Activated naive CD8-positive, alpha-beta T cell treated with anti-CD3 and anti-CD28 coated beads for 36 hours (primary cell): ENCODE measurements around the gene STARD8. TPM values are rescaled to one million over a fixed set of nuclear protein-coding genes. Genes with fewer than 3 reads are reported as not detected.
"Not testable (repeated sequence)": the region's sequence is repeated elsewhere in the genome, so short reads cannot be mapped to it uniquely, and the experiment has no call there.

Source experiments
- DNase-seq: peaks from one replicate; pipeline ENCODE4 v3.0.0; 2021
- H3K27ac Mint-ChIP-seq: one replicate; pipeline ENCODE4 v1.8.0; 2022; ENCODE audit warnings: mild to moderate bottlenecking, moderate library complexity, mixed read lengths
- H3K27me3 Mint-ChIP-seq: one replicate; pipeline ENCODE4 v1.8.0; 2022; ENCODE audit warnings: mild to moderate bottlenecking, mixed read lengths
- H3K36me3 Mint-ChIP-seq: one replicate; pipeline ENCODE4 v1.8.0; 2021; ENCODE audit warnings: mild to moderate bottlenecking, mixed read lengths
- H3K4me1 Mint-ChIP-seq: one replicate; pipeline ENCODE4 v1.8.0; 2021; ENCODE audit warnings: mixed read lengths
- H3K4me3 Mint-ChIP-seq: one replicate; pipeline ENCODE4 v1.8.0; 2022; ENCODE audit warnings: mild to moderate bottlenecking, moderate library complexity, mixed read lengths
- H3K9me3 Mint-ChIP-seq: one replicate; pipeline ENCODE4 v1.8.0; 2022; ENCODE audit warnings: mixed read lengths
- total RNA-seq, 2 experiments: library from RNA; stranded (reverse); gene quantifications; one replicate each; pipeline ENCODE4 v1.2.3, GENCODE V29; 2021

The STARD8 gene
- total RNA-seq, result under 1 TPM; 0.31 to 0.50 TPM

GRCh38 chrX:68647156-68647957 lies at the start of gene STARD8:
Gene STARD8 (plus strand): TSS chrX:68647666. CDS start chrX:68647883, 217 bp downstream.
- H3K4me1 Mint-ChIP-seq, result no peaks in the 10 kb centered on the region
- H3K27ac Mint-ChIP-seq, result no peak within 1 kb of the TSS
- no peak for DNase-seq
- no peaks in the 10 kb centered on the region for H3K27me3 Mint-ChIP-seq
- no peak within 1 kb of the TSS for H3K4me3 Mint-ChIP-seq
- no peaks in the 10 kb centered on the region for H3K36me3 Mint-ChIP-seq
- no peaks in the 10 kb centered on the region for H3K9me3 Mint-ChIP-seq

GRCh38 chrX:68598841-68599240 lies 48.6 kb upstream of the STARD8 start:
- H3K4me1 Mint-ChIP-seq, result no peaks in the 10 kb centered on the region
- H3K9me3 Mint-ChIP-seq, result peaks cover 30% of the 10 kb centered on the region
- H3K27ac Mint-ChIP-seq, result no peak overlapping the region
- H3K27me3 Mint-ChIP-seq, result no peaks in the 10 kb centered on the region
- no peak for DNase-seq
- no peaks in the 10 kb centered on the region for H3K36me3 Mint-ChIP-seq
- no peak overlapping the region for H3K4me3 Mint-ChIP-seq

GRCh38 chrX:68599256-68600152 lies 48.0 kb upstream of the STARD8 start:
- DNase-seq, result no peak
- Mint-ChIP-seq H3K9me3 (peaks cover 27% of the 10 kb centered on the region), H3K27me3 (no peaks in the 10 kb centered on the region), H3K4me1 (no peaks in the 10 kb centered on the region), H3K4me3 (no peak overlapping the region), H3K27ac (no peak overlapping the region), H3K36me3 (peaks cover 2% of the 10 kb centered on the region)

- DNase-seq, H3K4me3 Mint-ChIP-seq, H3K4me1 Mint-ChIP-seq, H3K27ac Mint-ChIP-seq, H3K36me3 Mint-ChIP-seq, H3K27me3 Mint-ChIP-seq: not testable (repeated sequence)
- peaks cover 14% of the 10 kb centered on the region for H3K9me3 Mint-ChIP-seq
Observed at GRCh38 chrX:68604216-68604615, 43.2 kb upstream of the STARD8 start.

GRCh38 chrX:68614733-68615132 lies 32.7 kb upstream of the STARD8 start:
- not testable (repeated sequence) for H3K4me3 Mint-ChIP-seq, DNase-seq, H3K36me3 Mint-ChIP-seq, H3K27ac Mint-ChIP-seq, H3K4me1 Mint-ChIP-seq, H3K27me3 Mint-ChIP-seq
- peaks cover 13% of the 10 kb centered on the region for H3K9me3 Mint-ChIP-seq

GRCh38 chrX:68627986-68628385 lies 19.5 kb upstream of the STARD8 start:
- Mint-ChIP-seq H3K9me3 (no peaks in the 10 kb centered on the region), H3K4me3 (no peak overlapping the region), H3K4me1 (no peaks in the 10 kb centered on the region), H3K36me3 (peaks cover 2% of the 10 kb centered on the region), H3K27ac (no peak overlapping the region), H3K27me3 (no peaks in the 10 kb centered on the region)
- no peak for DNase-seq

GRCh38 chrX:68629936-68630335 lies 17.5 kb upstream of the STARD8 start:
- not testable (repeated sequence) for H3K9me3 Mint-ChIP-seq, H3K4me3 Mint-ChIP-seq, H3K4me1 Mint-ChIP-seq, H3K27me3 Mint-ChIP-seq, H3K27ac Mint-ChIP-seq, DNase-seq, H3K36me3 Mint-ChIP-seq

GRCh38 chrX:68631336-68631735 lies 16.1 kb upstream of the STARD8 start:
- DNase-seq, result no peak
- no peaks in the 10 kb centered on the region for H3K4me1 Mint-ChIP-seq
- H3K9me3 Mint-ChIP-seq, result no peaks in the 10 kb centered on the region
- H3K27me3 Mint-ChIP-seq, result no peaks in the 10 kb centered on the region
- peaks cover 2% of the 10 kb centered on the region for H3K36me3 Mint-ChIP-seq
- H3K4me3 Mint-ChIP-seq, result no peak overlapping the region
- H3K27ac Mint-ChIP-seq, result no peak overlapping the region

GRCh38 chrX:68632491-68632890 lies 15.0 kb upstream of the STARD8 start:
- Mint-ChIP-seq H3K4me1 (no peaks in the 10 kb centered on the region), H3K36me3 (peaks cover 2% of the 10 kb centered on the region)

GRCh38 chrX:68633981-68634380 lies 13.5 kb upstream of the STARD8 start:
- Mint-ChIP-seq H3K27me3 (no peaks in the 10 kb centered on the region), H3K9me3 (no peaks in the 10 kb centered on the region), H3K4me1 (no peaks in the 10 kb centered on the region), H3K36me3 (no peaks in the 10 kb centered on the region), H3K27ac (no peak overlapping the region), H3K4me3 (no peak overlapping the region)
- DNase-seq, result no peak

More at GRCh38 chrX:68632491-68632890, 15.0 kb upstream of the STARD8 start:
- no peak for DNase-seq
- H3K4me3 Mint-ChIP-seq, result no peak overlapping the region
- H3K27ac Mint-ChIP-seq, result no peak overlapping the region
- H3K27me3 Mint-ChIP-seq, result no peaks in the 10 kb centered on the region
- H3K9me3 Mint-ChIP-seq, result no peaks in the 10 kb centered on the region

GRCh38 chrX:68634649-68635227 lies 12.7 kb upstream of the STARD8 start:
- Mint-ChIP-seq H3K4me1 (no peaks in the 10 kb centered on the region), H3K27me3 (no peaks in the 10 kb centered on the region), H3K4me3 (no peak overlapping the region), H3K27ac (no peak overlapping the region), H3K36me3 (no peaks in the 10 kb centered on the region), H3K9me3 (no peaks in the 10 kb centered on the region)
- no peak for DNase-seq

- Mint-ChIP-seq H3K4me1 (no peaks in the 10 kb centered on the region), H3K27ac (no peak overlapping the region), H3K27me3 (no peaks in the 10 kb centered on the region), H3K36me3 (no peaks in the 10 kb centered on the region), H3K9me3 (no peaks in the 10 kb centered on the region), H3K4me3 (no peak overlapping the region)
- no peak for DNase-seq
Observed at GRCh38 chrX:68640661-68641060, 6.8 kb upstream of the STARD8 start.

GRCh38 chrX:68644861-68645260 lies 2.6 kb upstream of the STARD8 start:
- no peak overlapping the region for H3K27ac Mint-ChIP-seq
- H3K4me3 Mint-ChIP-seq, result no peak overlapping the region
- DNase-seq, result no peak
- no peaks in the 10 kb centered on the region for H3K36me3 Mint-ChIP-seq
- H3K9me3 Mint-ChIP-seq, result no peaks in the 10 kb centered on the region
- H3K27me3 Mint-ChIP-seq, result no peaks in the 10 kb centered on the region
- H3K4me1 Mint-ChIP-seq, result no peaks in the 10 kb centered on the region

- Mint-ChIP-seq H3K9me3 (no peaks in the 10 kb centered on the region), H3K27me3 (no peaks in the 10 kb centered on the region), H3K4me1 (no peaks in the 10 kb centered on the region), H3K4me3 (no peak overlapping the region), H3K27ac (no peak overlapping the region), H3K36me3 (no peaks in the 10 kb centered on the region)
- DNase-seq, result no peak
Observed at GRCh38 chrX:68646421-68646820, 1.0 kb upstream of the STARD8 start.

- no peak for DNase-seq
Observed at GRCh38 chrX:68648960-68649359, 1.5 kb downstream of the STARD8 start.

More at GRCh38 chrX:68648960-68649359, 1.5 kb downstream of the STARD8 start:
- no peaks in the 10 kb centered on the region for H3K27me3 Mint-ChIP-seq
- H3K9me3 Mint-ChIP-seq, result no peaks in the 10 kb centered on the region
- H3K4me1 Mint-ChIP-seq, result no peaks in the 10 kb centered on the region
- H3K36me3 Mint-ChIP-seq, result no peaks in the 10 kb centered on the region
- no peak overlapping the region for H3K27ac Mint-ChIP-seq
- no peak overlapping the region for H3K4me3 Mint-ChIP-seq
